Esophagus muscularis mucosa (tissue), 3 donors: ENCODE results near the gene CANX.

Source experiments
- CTCF ChIP-seq, 3 experiments: fragments of 200-600 bp in 2 of 3; fragments of 450-650 bp in 1 of 3; sonication (generic) in 2 of 3; IDR thresholded peaks; one replicate each; pipeline ENCODE4 v1.5.1; 2017 to 2019; ENCODE audit warnings: antibody characterized with exemption in 3 of 3, mild to moderate bottlenecking in 2 of 3, moderate library complexity in 1 of 3
- POLR2AphosphoS5 ChIP-seq, 2 donors: sonication (generic); formaldehyde crosslinking; IDR thresholded peaks; one replicate each; pipeline ENCODE4 v1.6.1; 2017; ENCODE audit warnings: antibody characterized with exemption in 2 of 2

GRCh38 chr5:179768326-179769085 is 69.7 kb downstream of the CANX start:
- TF ChIP-seq CTCF (IDR thresholded peaks at IDR 0.05) (no peak), POLR2AphosphoS5 (IDR thresholded peaks at IDR 0.05) (no peak)
